ENCODE measurements around the gene HERC4.
"Not testable (repeated sequence)": the region's sequence is repeated elsewhere in the genome, so short reads cannot be mapped to it uniquely, and the experiment has no call there.

Gene HERC4

GRCh38 chr10:68087685-68088401 is 12.8 kb upstream of the HERC4 start:
- DNase-seq = no peak

- no peak for DNase-seq
Observed at GRCh38 chr10:68086910-68087684, 12.0 kb upstream of the HERC4 start.

- no peak for DNase-seq
Observed at GRCh38 chr10:68086011-68086410, 10.9 kb upstream of the HERC4 start.

GRCh38 chr10:68084469-68084868 is 9.4 kb upstream of the HERC4 start:
- DNase-seq = no peak

GRCh38 chr10:68083953-68084352 is 8.9 kb upstream of the HERC4 start:
- no peak for DNase-seq

- DNase-seq = no peak
Observed at GRCh38 chr10:68082872-68083271, 7.8 kb upstream of the HERC4 start.

- no peak for DNase-seq
Observed at GRCh38 chr10:68081916-68082315, 6.8 kb upstream of the HERC4 start.

GRCh38 chr10:68080853-68081431 is 5.9 kb upstream of the HERC4 start:
- no peak for DNase-seq

GRCh38 chr10:68079434-68079833 is 4.4 kb upstream of the HERC4 start:
- no peak for DNase-seq

- no peak for DNase-seq
Observed at GRCh38 chr10:68077026-68077425, 1.9 kb upstream of the HERC4 start.

- DNase-seq = not testable (repeated sequence)
Observed at GRCh38 chr10:68076081-68076480, 998 bp upstream of the HERC4 start.

GRCh38 chr10:68075550-68076004 is 494 bp upstream of the HERC4 start:
- DNase-seq = no peak

- no peak for DNase-seq
Observed at GRCh38 chr10:68074031-68074774, 880 bp downstream of the HERC4 start.

- no peak for DNase-seq
Observed at GRCh38 chr10:68073631-68074030, 1.5 kb downstream of the HERC4 start.

- no peak for DNase-seq
Observed at GRCh38 chr10:68067508-68067907, 7.6 kb downstream of the HERC4 start.

- no peak for DNase-seq
Observed at GRCh38 chr10:68067029-68067428, 8.1 kb downstream of the HERC4 start.

GRCh38 chr10:68053553-68053952 is 21.5 kb downstream of the HERC4 start:
- no peak for DNase-seq

- no peak for DNase-seq
Observed at GRCh38 chr10:68052463-68052862, 22.6 kb downstream of the HERC4 start.

- DNase-seq = no peak
Observed at GRCh38 chr10:68049289-68050078, 25.6 kb downstream of the HERC4 start.

- no peak for DNase-seq
Observed at GRCh38 chr10:68047554-68048327, 27.3 kb downstream of the HERC4 start.

GRCh38 chr10:68047122-68047521 is 28.0 kb downstream of the HERC4 start:
- no peak for DNase-seq

GRCh38 chr10:68046642-68047041 is 28.4 kb downstream of the HERC4 start:
- no peak for DNase-seq
